ENCODE results near the gene TSPO. TPM values are rescaled to one million over a fixed set of nuclear protein-coding genes. Genes with fewer than 3 reads are reported as not detected.

Gene TSPO
- polyA plus RNA-seq, 3 donors = 491 to 2,663 (median 2,230) TPM

DNA sequence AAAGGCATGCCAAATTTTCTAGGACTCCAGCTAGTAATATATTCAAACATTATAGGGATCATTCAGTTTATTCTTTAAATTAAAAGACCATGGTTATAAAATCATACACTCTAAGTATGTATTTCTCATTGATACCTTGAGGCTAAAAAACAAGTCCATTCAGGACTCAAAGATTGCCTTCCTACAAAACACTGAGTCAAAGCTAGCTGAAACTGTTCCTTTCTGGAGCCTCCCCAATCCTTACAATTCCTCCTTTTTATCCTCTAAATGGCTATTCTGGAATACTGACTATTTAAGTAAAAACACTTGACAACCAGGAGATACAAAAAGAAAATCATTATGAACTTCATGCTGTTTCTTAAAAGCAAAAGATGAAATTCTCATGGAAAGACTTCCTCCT lies 40.5 kb downstream of the TSPO start:
- intact Hi-C loops (cut with micrococcal nuclease) = no loop called here
- TF ChIP-seq, protein P1, sequence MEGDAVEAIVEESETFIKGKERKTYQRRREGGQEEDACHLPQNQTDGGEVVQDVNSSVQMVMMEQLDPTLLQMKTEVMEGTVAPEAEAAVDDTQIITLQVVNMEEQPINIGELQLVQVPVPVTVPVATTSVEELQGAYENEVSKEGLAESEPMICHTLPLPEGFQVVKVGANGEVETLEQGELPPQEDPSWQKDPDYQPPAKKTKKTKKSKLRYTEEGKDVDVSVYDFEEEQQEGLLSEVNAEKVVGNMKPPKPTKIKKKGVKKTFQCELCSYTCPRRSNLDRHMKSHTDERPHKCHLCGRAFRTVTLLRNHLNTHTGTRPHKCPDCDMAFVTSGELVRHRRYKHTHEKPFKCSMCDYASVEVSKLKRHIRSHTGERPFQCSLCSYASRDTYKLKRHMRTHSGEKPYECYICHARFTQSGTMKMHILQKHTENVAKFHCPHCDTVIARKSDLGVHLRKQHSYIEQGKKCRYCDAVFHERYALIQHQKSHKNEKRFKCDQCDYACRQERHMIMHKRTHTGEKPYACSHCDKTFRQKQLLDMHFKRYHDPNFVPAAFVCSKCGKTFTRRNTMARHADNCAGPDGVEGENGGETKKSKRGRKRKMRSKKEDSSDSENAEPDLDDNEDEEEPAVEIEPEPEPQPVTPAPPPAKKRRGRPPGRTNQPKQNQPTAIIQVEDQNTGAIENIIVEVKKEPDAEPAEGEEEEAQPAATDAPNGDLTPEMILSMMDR (IDR thresholded peaks at IDR 0.05) = no peak

DNA sequence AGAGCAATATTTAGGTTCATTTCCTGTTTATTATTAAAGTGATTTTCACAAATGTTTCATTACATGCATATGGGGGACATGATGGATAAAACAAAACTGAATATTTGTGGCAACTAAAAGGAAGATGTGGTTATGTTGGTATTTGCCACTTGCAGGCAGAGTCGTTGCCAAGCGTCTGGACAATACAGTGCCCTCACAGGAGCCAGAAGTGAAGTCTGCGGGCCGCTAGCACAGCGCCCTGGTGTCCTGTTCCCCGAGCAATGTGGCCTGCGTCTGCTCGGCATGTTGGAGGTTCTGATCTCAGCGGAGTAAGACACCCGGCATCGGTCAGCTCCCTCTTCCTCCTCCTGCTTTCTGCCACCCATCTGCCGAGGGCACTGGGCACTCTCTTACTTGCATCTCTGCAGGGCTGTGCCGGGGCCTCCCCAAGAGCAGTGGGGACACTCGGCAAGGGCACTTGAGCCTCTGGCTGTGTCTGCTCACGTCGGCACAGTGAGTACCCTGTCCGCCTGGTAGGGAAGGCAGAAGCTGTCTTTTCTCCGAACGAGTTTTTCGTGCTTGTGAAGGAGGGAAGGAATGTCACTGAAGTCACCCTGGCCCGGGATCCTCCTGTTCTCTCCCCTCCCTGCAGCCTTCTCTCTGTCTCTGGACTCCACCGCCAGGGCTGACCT lies 46.0 kb downstream of the TSPO start:
- Histone ChIP-seq H3K27ac (ENCODE audit: low read depth in 1 of 2, low read length in 2 of 2) (no peak overlapping the region), H3K27me3 (ENCODE audit: control insufficient read depth in 2 of 2, insufficient read depth in 2 of 2, low read length in 2 of 2) (no peaks in the 10 kb centered on the region), H3K4me2 (replicated peaks; ENCODE audit: extremely low read depth, low read length, poor library complexity, severe bottlenecking) (no peak overlapping the region), H3K79me2 (ENCODE audit: insufficient read depth, low read length) (no peaks in the 10 kb centered on the region), H3K36me3 (replicated peaks in 1 of 2; ENCODE audit: control insufficient read depth in 1 of 2, insufficient read depth in 2 of 2, low read length in 2 of 2) (no peaks in the 10 kb centered on the region), H3K9me3 (replicated peaks in 1 of 2; ENCODE audit: control insufficient read depth in 1 of 2, insufficient read depth in 1 of 2, low read length in 2 of 2) (no peaks in the 10 kb centered on the region), H3K4me3 (replicated peaks in 1 of 3; ENCODE audit: low read depth in 2 of 3, low read length in 3 of 3) (no peak overlapping the region), H4K20me1 (ENCODE audit: insufficient read depth, low read length) (no peaks in the 10 kb centered on the region), H2AFZ (ENCODE audit: insufficient read depth, low read depth, low read length, poor library complexity, severe bottlenecking) (peak overlapping the region; percentile 31), H3K4me1 (ENCODE audit: control insufficient read depth in 1 of 2, insufficient read depth in 2 of 2, low read length in 2 of 2) (no peaks in the 10 kb centered on the region), H3K9ac (ENCODE audit: insufficient read depth, low read length, poor library complexity, severe bottlenecking) (no peak overlapping the region)
- intact Hi-C loops (cut with micrococcal nuclease) = no loop called here
- 53% methylated on average over 13 of the region's 22 CpGs for WGBS (ENCODE audit: insufficient coverage)
- Mint-ChIP-seq H3K36me3 (no peaks in the 10 kb centered on the region), H3K27ac (no peak overlapping the region), H3K27me3 (ENCODE audit: low read depth in 3 of 3) (peaks cover 7 to 11% (median 8%) of the 10 kb centered on the region in 3 donors), H3K4me3 (no peak overlapping the region), H3K4me1 (no peaks in the 10 kb centered on the region), H3K9me3 (peaks cover 0 to 2% (median 0%) of the 10 kb centered on the region in 7 donors)
- TF ChIP-seq, protein P1 (IDR thresholded peaks at IDR 0.05) = no peak
- no peak for DNase-seq

More for the DNA sequence above, 40.5 kb downstream of the TSPO start:
- H3K27ac ChIP-seq (ENCODE audit: low read depth in 1 of 2, low read length in 2 of 2) = no peak overlapping the region
- no peaks in the 10 kb centered on the region for H3K27me3 ChIP-seq (ENCODE audit: control insufficient read depth in 2 of 2, insufficient read depth in 2 of 2, low read length in 2 of 2)
- H3K79me2 ChIP-seq (ENCODE audit: insufficient read depth, low read length) = no peaks in the 10 kb centered on the region
- peaks cover 7 to 8% of the 10 kb centered on the region in 2 donors for H3K4me1 ChIP-seq (ENCODE audit: control insufficient read depth in 1 of 2, insufficient read depth in 2 of 2, low read length in 2 of 2)
- H3K4me2 ChIP-seq (replicated peaks; ENCODE audit: extremely low read depth, low read length, poor library complexity, severe bottlenecking) = no peak overlapping the region
- peak overlapping the region; percentile 27 for H2AFZ ChIP-seq (ENCODE audit: insufficient read depth, low read depth, low read length, poor library complexity, severe bottlenecking)
- Mint-ChIP-seq H3K4me3 (no peak overlapping the region), H3K36me3 (peaks cover 0 to 2% of the 10 kb centered on the region in 2 donors), H3K4me1 (peaks cover 5% of the 10 kb centered on the region), H3K27ac (no peak overlapping the region), H3K27me3 (ENCODE audit: low read depth in 3 of 3) (peaks cover 5 to 11% (median 5%) of the 10 kb centered on the region in 3 donors), H3K9me3 (peaks cover 0 to 12% (median 7%) of the 10 kb centered on the region in 7 donors)
- no peaks in the 10 kb centered on the region for H3K36me3 ChIP-seq (replicated peaks in 1 of 2; ENCODE audit: control insufficient read depth in 1 of 2, insufficient read depth in 2 of 2, low read length in 2 of 2)
- H3K9me3 ChIP-seq (replicated peaks in 1 of 2; ENCODE audit: control insufficient read depth in 1 of 2, insufficient read depth in 1 of 2, low read length in 2 of 2) = peaks cover 0 to 6% of the 10 kb centered on the region in 2 donors
- H3K9ac ChIP-seq (ENCODE audit: insufficient read depth, low read length, poor library complexity, severe bottlenecking) = no peak overlapping the region
- H4K20me1 ChIP-seq (ENCODE audit: insufficient read depth, low read length) = no peaks in the 10 kb centered on the region
- H3K4me3 ChIP-seq (replicated peaks in 1 of 3; ENCODE audit: low read depth in 2 of 3, low read length in 3 of 3) = no peak overlapping the region
- DNase-seq = no peak
